ENCODE measurements around the gene RETREG2.

DNA sequence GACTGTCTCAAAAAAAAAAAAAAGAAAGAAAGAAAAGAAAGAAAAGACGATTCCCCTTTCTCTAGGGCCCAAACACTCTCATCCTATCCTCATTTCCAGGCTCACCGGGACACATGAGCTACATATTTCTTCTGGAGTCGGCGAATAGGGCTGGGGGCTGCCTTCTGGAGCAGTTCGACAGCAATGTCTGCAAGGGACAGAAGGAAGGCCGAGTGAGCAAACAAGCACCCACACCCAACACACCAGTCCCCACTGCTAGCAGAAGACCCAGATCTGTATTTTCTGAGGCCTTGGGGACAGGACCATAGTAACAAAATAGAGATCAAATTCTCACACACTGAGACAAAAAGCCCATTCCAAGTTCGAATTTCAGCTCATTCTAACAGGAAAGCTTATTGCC is 2.6 kb upstream of the RETREG2 start:
- TF ChIP-seq POLR2A (IDR thresholded peaks at IDR 0.05) = no peak
- TF ChIP-seq CTCF (IDR thresholded peaks at IDR 0.05) = no peak
- no peak for TF ChIP-seq EP300 (IDR thresholded peaks at IDR 0.05)
- no peak for TF ChIP-seq POLR2AphosphoS5 (IDR thresholded peaks at IDR 0.05)
